Activated naive CD8-positive, alpha-beta T cell treated with anti-CD3 and anti-CD28 coated beads, Interleukin-2, amount 50 U/mL, for 16 hours (primary cell): ENCODE results near the gene FCHSD2.
"Not testable (repeated sequence)": the region's sequence is repeated elsewhere in the genome, so short reads cannot be mapped to it uniquely, and the experiment has no call there.

ENCODE experiments used
- DNase-seq: peaks from one replicate; pipeline ENCODE4 v3.0.0-alpha.2; 2020; ENCODE audit warnings: low read depth, low spot score

The FCHSD2 gene

GRCh38 chr11:72821920-72822799 is 320.0 kb downstream of the FCHSD2 start:
- DNase-seq = peak; percentile 68

- no peak for DNase-seq
Observed at GRCh38 chr11:72821221-72821919, 320.7 kb downstream of the FCHSD2 start.

GRCh38 chr11:72820439-72821139 is 321.5 kb downstream of the FCHSD2 start:
- no peak for DNase-seq

- no peak for DNase-seq
Observed at GRCh38 chr11:72818971-72819370, 323.1 kb downstream of the FCHSD2 start.

- no peak for DNase-seq
Observed at GRCh38 chr11:72817966-72818365, 324.2 kb downstream of the FCHSD2 start.

GRCh38 chr11:72816404-72816990 is 325.6 kb downstream of the FCHSD2 start:
- DNase-seq = no peak

- no peak for DNase-seq
Observed at GRCh38 chr11:72815110-72815618, 327.0 kb downstream of the FCHSD2 start.

GRCh38 chr11:72814286-72815109 is 327.6 kb downstream of the FCHSD2 start, which contains the start of gene ATG16L2:
ATG16L2 (plus strand) TSS chr11:72814411; CDS start chr11:72814446, 35 bp downstream.
- DNase-seq = peak; percentile 82

GRCh38 chr11:72813740-72814285 is 328.3 kb downstream of the FCHSD2 start:
- DNase-seq = peak; percentile 64

GRCh38 chr11:72812967-72813739 is 329.0 kb downstream of the FCHSD2 start:
- DNase-seq = peak; percentile 35

GRCh38 chr11:72812604-72812966 is 329.5 kb downstream of the FCHSD2 start:
- no peak for DNase-seq

- not testable (repeated sequence) for DNase-seq
Observed at GRCh38 chr11:72811686-72812085, 330.4 kb downstream of the FCHSD2 start.

GRCh38 chr11:72808331-72808798 is 333.8 kb downstream of the FCHSD2 start:
- no peak for DNase-seq

GRCh38 chr11:72807792-72808191 is 334.3 kb downstream of the FCHSD2 start:
- DNase-seq = no peak

- no peak for DNase-seq
Observed at GRCh38 chr11:72807021-72807693, 335.0 kb downstream of the FCHSD2 start.

- DNase-seq = not testable (repeated sequence)
Observed at GRCh38 chr11:72806378-72806777, 335.7 kb downstream of the FCHSD2 start.

GRCh38 chr11:72805216-72805615 is 336.9 kb downstream of the FCHSD2 start:
- DNase-seq = no peak

GRCh38 chr11:72802822-72803221 is 339.3 kb downstream of the FCHSD2 start:
- no peak for DNase-seq

- no peak for DNase-seq
Observed at GRCh38 chr11:72799441-72799840, 342.7 kb downstream of the FCHSD2 start.
